Activated effector memory CD4-positive, alpha-beta T cell treated with anti-CD3 and anti-CD28 coated beads, Interleukin-2, amount 50 U/mL, for 16 hours (primary cell): Measurements from ENCODE around the gene KIFBP.
A peak's percentile ranks its signal among the peaks of the same experiment; 100 is the strongest.
"Not testable (repeated sequence)": the region's sequence is repeated elsewhere in the genome, so short reads cannot be mapped to it uniquely, and the experiment has no call there.

Source experiments
- DNase-seq: peaks from one replicate; pipeline ENCODE4 v3.0.0-alpha.2; 2020

Gene KIFBP, protein sequence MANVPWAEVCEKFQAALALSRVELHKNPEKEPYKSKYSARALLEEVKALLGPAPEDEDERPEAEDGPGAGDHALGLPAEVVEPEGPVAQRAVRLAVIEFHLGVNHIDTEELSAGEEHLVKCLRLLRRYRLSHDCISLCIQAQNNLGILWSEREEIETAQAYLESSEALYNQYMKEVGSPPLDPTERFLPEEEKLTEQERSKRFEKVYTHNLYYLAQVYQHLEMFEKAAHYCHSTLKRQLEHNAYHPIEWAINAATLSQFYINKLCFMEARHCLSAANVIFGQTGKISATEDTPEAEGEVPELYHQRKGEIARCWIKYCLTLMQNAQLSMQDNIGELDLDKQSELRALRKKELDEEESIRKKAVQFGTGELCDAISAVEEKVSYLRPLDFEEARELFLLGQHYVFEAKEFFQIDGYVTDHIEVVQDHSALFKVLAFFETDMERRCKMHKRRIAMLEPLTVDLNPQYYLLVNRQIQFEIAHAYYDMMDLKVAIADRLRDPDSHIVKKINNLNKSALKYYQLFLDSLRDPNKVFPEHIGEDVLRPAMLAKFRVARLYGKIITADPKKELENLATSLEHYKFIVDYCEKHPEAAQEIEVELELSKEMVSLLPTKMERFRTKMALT

GRCh38 chr10:68988530-68989316, at the start of gene KIFBP:
Gene KIFBP (plus strand): TSS chr10:68988803. CDS start chr10:68988833, 30 bp downstream.
- DNase-seq, result peak; percentile 92

GRCh38 chr10:68938884-68939283, 49.7 kb upstream of the KIFBP start:
- no peak for DNase-seq

GRCh38 chr10:68940917-68941316, 47.7 kb upstream of the KIFBP start:
- not testable (repeated sequence) for DNase-seq

DNA sequence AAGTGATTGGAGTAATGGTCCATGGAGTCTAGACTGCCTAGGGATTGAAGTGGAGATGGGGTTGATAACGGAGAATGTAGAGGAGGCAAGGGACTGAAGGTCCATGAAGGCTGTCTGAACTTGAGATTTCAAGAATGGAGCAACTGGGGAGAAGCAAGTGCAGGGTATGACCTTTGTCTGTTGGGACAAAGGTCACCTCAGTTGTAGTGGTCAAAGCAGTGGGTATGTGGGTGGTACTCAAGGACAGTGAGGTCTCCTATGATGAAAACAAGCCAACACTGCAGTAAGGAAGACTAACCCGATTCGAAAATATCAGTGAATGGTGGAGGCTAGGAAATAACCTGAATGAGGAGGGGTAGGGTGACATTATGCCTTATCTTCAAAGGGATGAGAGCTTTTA, 38.0 kb upstream of the KIFBP start:
- DNase-seq, result no peak

GRCh38 chr10:68954904-68955303, 33.7 kb upstream of the KIFBP start:
- DNase-seq, result no peak

DNA sequence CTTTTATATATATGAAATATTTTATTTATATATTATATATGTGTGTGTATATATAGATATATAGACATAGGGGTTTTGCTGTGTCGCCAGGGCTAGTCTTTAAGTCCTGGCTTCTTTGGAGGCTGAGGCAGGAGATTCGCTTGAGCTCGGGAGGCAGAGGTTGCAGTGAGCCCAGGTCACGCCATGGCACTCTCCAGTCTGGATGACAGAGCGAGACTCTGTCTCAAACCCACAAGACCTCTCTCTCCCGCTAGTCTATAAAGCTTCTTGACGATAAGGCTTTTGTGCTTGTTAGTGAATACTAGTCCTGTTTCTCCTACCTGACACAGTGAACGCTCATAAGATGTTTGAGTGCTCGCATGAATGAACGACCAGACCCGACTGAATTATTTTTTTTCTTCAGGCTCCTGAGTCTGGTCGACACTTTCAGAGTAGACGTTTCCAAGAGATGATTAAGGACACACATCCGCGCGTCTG, 33.2 kb upstream of the KIFBP start:
- DNase-seq, result peak; percentile 67

- peak; percentile 96 for DNase-seq
Measured at GRCh38 chr10:68955832-68956532, 32.6 kb upstream of the KIFBP start, which contains the start of gene DDX21. Gene DDX21 (plus strand): TSS chr10:68956170. CDS start chr10:68956226, 56 bp downstream.

DNA sequence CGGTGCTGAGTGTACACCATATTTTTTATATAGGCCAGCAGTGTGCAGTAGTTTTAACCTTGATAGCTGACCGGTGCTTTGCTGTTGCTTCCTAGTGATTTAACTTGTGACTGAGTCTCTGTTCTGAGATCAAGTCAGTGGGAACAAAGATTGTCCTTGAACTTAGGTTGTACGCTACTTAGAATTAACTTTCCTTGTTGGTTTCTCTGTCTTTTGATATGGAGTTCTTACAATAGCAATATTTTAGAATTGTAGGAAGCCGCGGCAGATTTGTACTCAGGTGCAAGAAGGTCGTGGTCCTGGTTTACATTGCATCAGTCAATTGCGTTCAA, 31.4 kb upstream of the KIFBP start:
- DNase-seq, result no peak

DNA sequence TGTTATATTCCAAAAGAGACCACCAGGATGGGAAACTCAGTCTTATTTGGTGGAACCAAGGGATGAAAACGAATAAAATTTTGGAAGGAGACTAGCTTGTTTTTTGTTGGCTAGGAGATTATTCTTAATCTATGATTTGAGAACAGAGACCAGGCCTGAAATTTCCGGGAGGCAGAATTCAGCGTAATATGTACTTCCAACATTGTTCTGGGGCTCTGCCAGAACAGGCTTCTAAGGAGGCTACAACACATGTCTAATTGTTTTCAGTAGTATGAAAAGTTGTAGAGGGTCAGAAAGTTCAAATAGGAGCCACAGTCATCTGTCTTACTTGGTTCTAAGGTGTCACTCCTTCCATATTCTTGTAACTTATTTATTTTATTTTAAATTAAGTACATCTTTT, 30.9 kb upstream of the KIFBP start:
- DNase-seq, result no peak

DNA sequence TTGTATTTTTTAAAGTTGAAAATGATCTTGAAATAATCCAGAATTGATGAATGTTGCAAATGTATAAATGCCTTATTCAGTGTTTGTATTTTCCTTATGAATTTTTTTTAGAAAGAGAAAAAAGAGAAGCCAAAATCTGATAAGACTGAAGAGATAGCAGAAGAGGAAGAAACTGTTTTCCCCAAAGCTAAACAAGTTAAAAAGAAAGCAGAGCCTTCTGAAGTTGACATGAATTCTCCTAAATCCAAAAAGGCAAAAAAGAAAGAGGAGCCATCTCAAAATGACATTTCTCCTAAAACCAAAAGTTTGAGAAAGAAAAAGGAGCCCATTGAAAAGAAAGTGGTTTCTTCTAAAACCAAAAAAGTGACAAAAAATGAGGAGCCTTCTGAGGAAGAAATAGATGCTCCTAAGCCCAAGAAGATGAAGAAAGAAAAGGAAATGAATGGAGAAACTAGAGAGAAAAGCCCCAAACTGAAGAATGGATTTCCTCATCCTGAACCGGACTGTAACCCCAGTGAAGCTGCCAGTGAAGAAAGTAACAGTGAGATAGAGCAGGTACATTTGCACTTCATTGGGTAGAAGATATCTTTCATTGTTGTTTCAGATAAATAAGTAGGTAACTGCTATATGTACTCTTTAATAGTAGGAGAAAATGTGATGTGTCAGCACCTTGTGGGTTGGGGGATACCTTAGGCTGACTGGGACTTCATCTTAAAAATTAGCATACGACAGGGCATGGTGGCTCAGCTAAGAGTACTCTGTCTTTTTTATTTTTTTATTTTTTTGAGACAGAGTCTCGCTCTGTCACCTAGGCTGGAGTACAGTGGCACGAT, 28.7 kb upstream of the KIFBP start:
- no peak for DNase-seq

DNA sequence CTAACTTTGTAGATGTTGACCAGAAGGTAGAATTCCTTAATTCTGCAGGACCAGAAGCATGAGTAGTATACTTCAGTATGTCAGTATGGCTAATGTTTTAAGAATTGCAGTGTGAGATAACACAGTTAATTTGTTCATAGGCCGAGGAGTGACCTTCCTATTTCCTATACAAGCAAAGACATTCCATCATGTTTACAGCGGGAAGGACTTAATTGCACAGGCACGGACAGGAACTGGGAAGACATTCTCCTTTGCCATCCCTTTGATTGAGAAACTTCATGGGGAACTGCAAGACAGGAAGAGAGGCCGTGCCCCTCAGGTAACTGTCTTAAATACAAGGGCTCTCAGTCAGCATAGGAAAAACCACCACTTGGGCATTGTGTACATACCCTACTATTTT, 25.5 kb upstream of the KIFBP start:
- DNase-seq, result no peak

GRCh38 chr10:68973975-68974374, 14.6 kb upstream of the KIFBP start:
- DNase-seq, result no peak

DNA sequence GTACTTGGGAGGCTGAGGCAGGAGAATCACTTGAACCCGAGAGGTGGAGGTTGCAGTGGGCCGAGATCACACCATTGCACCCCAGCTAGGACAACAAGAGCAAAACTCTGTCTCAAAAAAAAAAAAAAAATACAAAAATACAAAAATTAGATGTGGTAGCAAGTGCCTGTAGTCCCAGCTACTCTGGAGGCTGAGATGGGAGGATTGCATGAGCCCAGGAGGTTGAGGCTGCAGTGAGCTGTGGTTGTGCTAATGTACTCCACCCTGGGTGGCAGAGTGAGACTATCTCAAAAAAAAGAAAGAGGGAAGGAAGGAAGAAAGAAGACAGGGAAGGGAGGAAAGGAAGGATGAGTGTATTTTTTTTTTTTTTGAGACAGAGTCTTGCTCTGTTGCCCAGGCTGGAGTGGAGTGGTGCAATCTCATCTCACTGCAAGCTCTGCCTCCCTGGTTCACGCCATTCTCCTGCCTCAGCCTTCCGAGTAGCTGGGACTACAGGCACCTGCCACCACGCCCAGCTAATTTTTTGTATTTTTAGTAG, 12.6 kb upstream of the KIFBP start:
- not testable (repeated sequence) for DNase-seq

DNA sequence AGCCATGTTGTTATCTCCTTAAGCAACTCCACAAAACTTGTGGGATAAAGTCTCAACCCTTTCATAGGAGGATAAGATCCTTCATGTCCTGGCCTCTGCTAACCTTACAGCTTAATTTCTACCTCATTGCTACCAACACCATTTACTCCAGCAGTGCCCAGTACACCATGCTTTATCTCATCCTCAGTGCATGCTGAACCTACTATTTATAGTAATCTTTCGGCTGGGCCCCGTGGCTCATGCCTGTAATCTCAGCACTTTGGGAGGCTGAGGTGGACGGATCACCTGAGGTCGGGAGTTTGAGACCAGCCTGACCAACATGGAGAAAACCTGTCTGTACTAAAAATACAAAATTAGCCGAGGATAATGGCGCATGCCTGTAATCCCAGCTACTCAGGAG, 8.9 kb upstream of the KIFBP start:
- not testable (repeated sequence) for DNase-seq

- no peak for DNase-seq
Measured at GRCh38 chr10:68981074-68981473, 7.5 kb upstream of the KIFBP start.

DNA sequence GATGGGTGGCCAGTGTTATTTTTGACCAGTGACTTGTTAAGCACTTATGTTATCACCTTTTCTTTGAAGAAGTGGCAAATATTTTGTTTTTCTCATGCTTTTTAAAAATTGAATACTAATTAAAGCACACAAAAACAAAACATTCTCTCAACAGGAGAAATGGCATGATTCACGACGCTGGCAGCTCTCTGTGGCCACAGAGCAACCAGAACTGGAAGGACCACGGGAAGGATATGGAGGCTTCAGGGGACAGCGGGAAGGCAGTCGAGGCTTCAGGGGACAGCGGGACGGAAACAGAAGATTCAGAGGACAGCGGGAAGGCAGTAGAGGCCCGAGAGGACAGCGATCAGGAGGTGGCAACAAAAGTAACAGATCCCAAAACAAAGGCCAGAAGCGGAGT, 6.2 kb upstream of the KIFBP start:
- DNase-seq, result no peak

- DNase-seq, result no peak
Measured at GRCh38 chr10:68987611-68988010, 992 bp upstream of the KIFBP start.

GRCh38 chr10:68989317-68989990, 851 bp downstream of the KIFBP start:
- DNase-seq, result no peak

DNA sequence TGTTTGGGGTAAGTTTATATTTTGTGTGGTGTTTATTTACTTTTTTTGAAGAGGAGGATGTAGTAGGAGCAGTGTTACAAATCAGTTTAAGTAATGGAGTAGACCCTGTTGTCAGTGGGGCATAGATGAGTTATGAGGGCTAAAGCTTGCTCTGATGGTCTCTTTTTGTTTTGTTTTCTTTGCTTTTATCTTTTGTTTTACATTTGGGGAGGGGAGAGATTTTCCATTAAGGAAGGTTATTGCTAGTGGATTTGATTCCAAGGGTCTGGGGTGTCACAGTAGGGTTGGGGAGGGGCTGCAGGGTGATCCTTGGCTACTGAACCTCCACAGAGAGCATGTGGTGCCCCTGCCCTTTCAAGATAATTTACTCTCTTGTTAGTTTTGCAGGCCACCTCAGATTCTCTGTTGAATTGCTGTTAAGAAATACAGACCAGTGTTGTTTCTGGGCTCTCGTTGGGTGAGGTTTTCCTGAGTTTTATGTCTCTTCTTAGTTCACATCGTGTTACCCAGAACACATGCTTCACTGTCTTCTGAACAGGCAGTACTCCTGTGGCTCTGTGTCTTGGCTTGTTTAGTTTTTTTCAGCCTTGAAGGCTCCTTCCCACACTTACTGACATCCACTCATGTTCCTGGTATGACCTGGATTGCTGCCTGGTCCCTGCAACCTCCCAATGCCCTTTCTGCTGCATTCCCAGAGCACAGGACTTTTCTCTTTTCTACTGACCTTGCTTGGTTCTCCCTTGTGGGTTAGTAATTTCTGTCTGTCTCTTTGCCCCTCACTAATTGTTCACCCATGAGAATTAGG, 4.2 kb downstream of the KIFBP start:
- no peak for DNase-seq

- DNase-seq, result no peak
Measured at GRCh38 chr10:68997211-68997610, 8.6 kb downstream of the KIFBP start.
